PFSK-1 (cell line): ENCODE data around the gene PXN.

Source experiments
- POLR2AphosphoS5 ChIP-seq: IDR thresholded peaks from 2 replicates; pipeline ENCODE4 v1.6.1; 2012; ENCODE audit warnings: low read depth, mild to moderate bottlenecking, control low read depth, low read length, moderate library complexity
- SIN3A ChIP-seq: IDR thresholded peaks from 2 replicates; pipeline ENCODE4 v1.6.1; 2012; ENCODE audit warnings: mild to moderate bottlenecking, low read length, moderate library complexity, borderline replicate concordance; ENCODE audit not compliant: insufficient read depth
- TAF1 ChIP-seq: IDR thresholded peaks from 2 replicates; pipeline ENCODE4 v1.6.1; 2012; ENCODE audit warnings: low read length, control low read depth, borderline replicate concordance; ENCODE audit not compliant: insufficient read depth
- TF ChIP-seq, protein P1 (sequence below), 2 experiments: IDR thresholded peaks; 2 replicates each; pipeline versions ENCODE4 v1.6.1 to v1.8.0; 2011 to 2012; ENCODE audit warnings: low read depth in 2 of 2, low read length in 2 of 2, control low read depth in 1 of 2, inconsistent platforms in 1 of 2, mild to moderate bottlenecking in 1 of 2, moderate library complexity in 1 of 2; ENCODE audit not compliant: insufficient read depth in 1 of 2

DNA sequence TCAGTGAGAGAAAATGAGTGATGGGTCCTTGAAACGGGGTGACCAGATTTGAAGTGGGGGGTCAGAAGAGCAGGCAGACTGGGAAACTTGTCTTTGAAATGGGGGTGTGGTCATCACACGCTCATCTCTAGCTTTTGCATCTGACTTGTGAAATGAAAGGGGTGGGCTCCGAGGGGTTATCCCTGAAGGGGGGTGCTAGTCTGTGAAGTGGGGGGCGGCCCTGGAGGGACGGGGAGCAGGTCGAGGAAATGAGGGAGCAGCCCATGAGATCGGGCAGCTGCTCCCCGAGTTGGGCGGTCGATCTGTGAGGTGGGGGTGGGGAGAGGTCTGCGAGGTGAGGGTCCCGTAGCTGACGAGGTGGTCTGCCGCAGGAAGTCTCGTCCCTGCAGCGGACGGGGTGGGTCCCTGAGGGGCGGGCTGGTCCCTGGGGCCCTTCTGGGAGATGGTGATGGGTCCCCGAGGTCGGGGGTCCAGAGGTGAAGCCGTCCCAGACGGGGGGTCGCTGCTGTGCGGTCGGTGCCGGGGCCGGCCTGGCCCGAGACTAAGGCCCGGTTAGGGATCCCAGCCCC is 542 bp downstream of the PXN start:
- TF ChIP-seq POLR2AphosphoS5 (no peak), TAF1 (no peak), SIN3A (no peak)
- TF ChIP-seq, protein P1, sequence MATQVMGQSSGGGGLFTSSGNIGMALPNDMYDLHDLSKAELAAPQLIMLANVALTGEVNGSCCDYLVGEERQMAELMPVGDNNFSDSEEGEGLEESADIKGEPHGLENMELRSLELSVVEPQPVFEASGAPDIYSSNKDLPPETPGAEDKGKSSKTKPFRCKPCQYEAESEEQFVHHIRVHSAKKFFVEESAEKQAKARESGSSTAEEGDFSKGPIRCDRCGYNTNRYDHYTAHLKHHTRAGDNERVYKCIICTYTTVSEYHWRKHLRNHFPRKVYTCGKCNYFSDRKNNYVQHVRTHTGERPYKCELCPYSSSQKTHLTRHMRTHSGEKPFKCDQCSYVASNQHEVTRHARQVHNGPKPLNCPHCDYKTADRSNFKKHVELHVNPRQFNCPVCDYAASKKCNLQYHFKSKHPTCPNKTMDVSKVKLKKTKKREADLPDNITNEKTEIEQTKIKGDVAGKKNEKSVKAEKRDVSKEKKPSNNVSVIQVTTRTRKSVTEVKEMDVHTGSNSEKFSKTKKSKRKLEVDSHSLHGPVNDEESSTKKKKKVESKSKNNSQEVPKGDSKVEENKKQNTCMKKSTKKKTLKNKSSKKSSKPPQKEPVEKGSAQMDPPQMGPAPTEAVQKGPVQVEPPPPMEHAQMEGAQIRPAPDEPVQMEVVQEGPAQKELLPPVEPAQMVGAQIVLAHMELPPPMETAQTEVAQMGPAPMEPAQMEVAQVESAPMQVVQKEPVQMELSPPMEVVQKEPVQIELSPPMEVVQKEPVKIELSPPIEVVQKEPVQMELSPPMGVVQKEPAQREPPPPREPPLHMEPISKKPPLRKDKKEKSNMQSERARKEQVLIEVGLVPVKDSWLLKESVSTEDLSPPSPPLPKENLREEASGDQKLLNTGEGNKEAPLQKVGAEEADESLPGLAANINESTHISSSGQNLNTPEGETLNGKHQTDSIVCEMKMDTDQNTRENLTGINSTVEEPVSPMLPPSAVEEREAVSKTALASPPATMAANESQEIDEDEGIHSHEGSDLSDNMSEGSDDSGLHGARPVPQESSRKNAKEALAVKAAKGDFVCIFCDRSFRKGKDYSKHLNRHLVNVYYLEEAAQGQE (IDR thresholded peaks at IDR 0.05; ENCODE audit: insufficient read depth in 1 of 2, low read depth in 2 of 2, low read length in 2 of 2): no peak
